PFSK-1 (cell line): ENCODE measurements around the gene ZMYND11.

ENCODE experiments used
- POLR2AphosphoS5 ChIP-seq: IDR thresholded peaks from 2 replicates; pipeline ENCODE4 v1.6.1; 2012; ENCODE audit warnings: low read depth, mild to moderate bottlenecking, control low read depth, low read length, moderate library complexity
- TAF1 ChIP-seq: IDR thresholded peaks from 2 replicates; pipeline ENCODE4 v1.6.1; 2012; ENCODE audit warnings: low read length, control low read depth, borderline replicate concordance; ENCODE audit not compliant: insufficient read depth

DNA sequence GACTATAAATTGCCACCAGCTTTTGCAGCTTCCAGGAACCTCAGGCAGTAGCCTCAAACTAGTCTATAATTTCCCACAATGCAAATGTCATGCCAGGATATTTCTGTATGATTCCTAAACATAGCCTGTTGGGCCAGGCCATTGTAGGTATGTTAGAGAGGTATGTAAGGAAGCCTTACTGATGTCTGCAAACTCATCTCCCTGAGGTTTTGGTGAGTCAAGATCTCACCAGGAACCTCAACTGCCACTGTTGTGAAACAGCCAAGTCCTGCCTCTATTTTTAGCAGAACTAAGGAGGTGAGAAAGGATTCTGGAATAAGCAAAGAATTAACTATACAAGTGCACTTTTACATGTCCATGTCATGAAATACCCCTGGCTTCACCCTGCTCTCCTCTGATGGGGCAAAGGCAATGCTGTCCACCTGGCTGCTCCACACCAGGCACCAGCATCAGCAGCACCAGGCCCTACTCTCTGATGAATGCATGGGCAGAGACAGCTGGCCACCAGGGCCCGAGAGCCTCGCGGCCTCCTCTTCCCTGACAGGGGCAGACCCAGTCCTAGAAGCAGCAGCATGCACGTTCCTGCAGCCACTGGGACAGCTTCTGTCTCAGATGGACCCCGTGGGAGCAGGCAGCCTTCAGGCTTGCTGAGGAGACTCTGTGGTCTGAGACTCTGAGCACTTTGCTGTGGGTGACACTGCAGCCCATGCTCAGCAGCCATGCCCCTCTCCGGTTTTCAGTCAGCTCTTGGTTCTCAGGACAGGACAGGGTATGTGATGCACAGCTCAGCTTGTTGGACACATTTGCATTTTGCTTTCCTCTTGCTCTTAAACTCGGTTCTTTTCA is 147.3 kb downstream of the ZMYND11 start:
- TF ChIP-seq POLR2AphosphoS5 (no peak), TAF1 (no peak)
